Smooth muscle cell (in vitro differentiated cells): ENCODE results near the gene DGLUCY. TPM values are rescaled to one million over a fixed set of nuclear protein-coding genes. Genes with fewer than 3 reads are reported as not detected.
"Not testable (repeated sequence)": the region's sequence is repeated elsewhere in the genome, so short reads cannot be mapped to it uniquely, and the experiment has no call there.

Source experiments
- DNase-seq: peaks from one replicate; lab custom pipeline; 2025; ENCODE audit not compliant: unreplicated experiment; lab: John Stamatoyannopoulos, UW
- H2AFZ ChIP-seq: fragments of 200-600 bp; sonication (generic); 2 replicates; pipeline ENCODE4 v1.6.0; 2016; ENCODE audit warnings: antibody characterized with exemption, low read depth, mild to moderate bottlenecking
- H3F3A ChIP-seq: fragments of 200-600 bp; sonication (generic); 2 replicates; pipeline ENCODE4 v1.6.0; 2017; ENCODE audit warnings: antibody characterized with exemption, low read depth
- H3K27ac ChIP-seq: fragments of 200-600 bp; sonication (generic); 2 replicates; pipeline ENCODE4 v1.5.1; 2016; ENCODE audit warnings: low read depth, mild to moderate bottlenecking
- H3K27me3 ChIP-seq: fragments of 200-600 bp; sonication (generic); 2 replicates; pipeline ENCODE4 v1.6.1; 2016; ENCODE audit warnings: low read depth, mild to moderate bottlenecking
- H3K36me3 ChIP-seq: fragments of 200-600 bp; sonication (generic); 2 replicates; pipeline ENCODE4 v1.5.1; 2016; ENCODE audit warnings: low read depth
- H3K4me1 ChIP-seq: fragments of 200-600 bp; sonication (generic); 2 replicates; pipeline ENCODE4 v1.5.1; 2016; ENCODE audit warnings: low read depth
- H3K4me2 ChIP-seq: fragments of 200-600 bp; sonication (generic); 2 replicates; pipeline ENCODE4 v1.6.0; 2016; ENCODE audit warnings: mild to moderate bottlenecking
- H3K4me3 ChIP-seq: fragments of 200-600 bp; sonication (generic); 2 replicates; pipeline ENCODE4 v1.5.1; 2016; ENCODE audit warnings: mild to moderate bottlenecking
- H3K79me2 ChIP-seq: fragments of 200-600 bp; sonication (generic); 2 replicates; pipeline ENCODE4 v1.6.0; 2016; ENCODE audit warnings: low read depth, mild to moderate bottlenecking
- H3K9ac ChIP-seq: fragments of 200-600 bp; sonication (generic); 2 replicates; pipeline ENCODE4 v1.6.0; 2016; ENCODE audit warnings: low read depth
- H3K9me3 ChIP-seq: fragments of 200-600 bp; sonication (generic); replicated peaks from 2 replicates; pipeline ENCODE4 v1.5.1; 2016; ENCODE audit warnings: low read depth
- H4K20me1 ChIP-seq: fragments of 200-600 bp; sonication (generic); 2 replicates; pipeline ENCODE4 v1.6.0; 2016; ENCODE audit warnings: low read depth
- WGBS: methylation state at CpG from one replicate; pipeline ENCODE4 v1.1.7; 2016; ENCODE audit warnings: low lambda C conversion rate; 5-methylcytosine and 5-hydroxymethylcytosine counted together
- polyA plus RNA-seq: library from polyadenylated mRNA; unstranded; fragments of >200 nt; fragmentation: Nextera tagmentation; extraction: Ambion mirVana; gene quantifications from 2 replicates; pipeline ENCODE4 v1.2.1, GENCODE V29; 2016
- total RNA-seq: library from RNA; depleted of rRNA; stranded (reverse); fragments of >200 nt; gene quantifications from 2 replicates; pipeline ENCODE4 v1.2.3, GENCODE V29; 2014
- TF ChIP-seq, protein P1 (sequence below): fragments of 200-600 bp; sonication (generic); IDR thresholded peaks from 2 replicates; pipeline ENCODE4 v1.5.1; 2017; ENCODE audit warnings: borderline replicate concordance, mild to moderate bottlenecking, antibody characterized with exemption; ENCODE audit not compliant: insufficient read depth, poor library complexity, severe bottlenecking

DGLUCY gene
- total and polyA plus RNA-seq, 2 experiments from 2014 or later, result 9.7 to 11.3 TPM

DNA sequence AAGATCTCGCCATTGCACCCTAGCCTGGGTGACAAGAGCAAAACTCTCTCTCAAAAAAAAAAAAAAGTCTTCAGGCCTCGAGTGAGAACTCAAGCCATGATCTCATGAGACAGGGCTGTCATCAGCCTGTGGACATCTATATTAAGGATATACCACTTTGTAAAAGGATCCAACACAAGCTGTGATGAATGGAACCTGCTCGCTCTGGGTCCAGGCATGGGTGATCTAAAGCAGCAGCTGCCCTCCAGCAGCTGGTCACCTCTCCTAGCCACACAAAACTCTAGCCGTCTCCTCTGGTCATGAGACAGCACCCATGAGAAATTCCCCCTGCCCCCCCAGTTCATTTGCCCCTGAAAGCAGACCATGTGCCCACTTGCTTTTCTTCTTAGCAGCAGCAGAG, 19.1 kb upstream of the DGLUCY start:
- Histone ChIP-seq H3K9me3 (no peaks in the 10 kb centered on the region), H3K79me2 (no peaks in the 10 kb centered on the region), H4K20me1 (no peaks in the 10 kb centered on the region), H3K27me3 (peaks cover 22% of the 10 kb centered on the region), H3K4me2 (no peak overlapping the region), H3K36me3 (no peaks in the 10 kb centered on the region), H3K4me3 (no peak overlapping the region), H3K9ac (no peak overlapping the region), H2AFZ (no peak overlapping the region), H3F3A (no peaks in the 10 kb centered on the region), H3K27ac (no peak overlapping the region), H3K4me1 (no peaks in the 10 kb centered on the region)
- DNase-seq, result no peak
- WGBS, result 94% methylated on average over 4 of the region's 4 CpGs
- TF ChIP-seq, protein P1, sequence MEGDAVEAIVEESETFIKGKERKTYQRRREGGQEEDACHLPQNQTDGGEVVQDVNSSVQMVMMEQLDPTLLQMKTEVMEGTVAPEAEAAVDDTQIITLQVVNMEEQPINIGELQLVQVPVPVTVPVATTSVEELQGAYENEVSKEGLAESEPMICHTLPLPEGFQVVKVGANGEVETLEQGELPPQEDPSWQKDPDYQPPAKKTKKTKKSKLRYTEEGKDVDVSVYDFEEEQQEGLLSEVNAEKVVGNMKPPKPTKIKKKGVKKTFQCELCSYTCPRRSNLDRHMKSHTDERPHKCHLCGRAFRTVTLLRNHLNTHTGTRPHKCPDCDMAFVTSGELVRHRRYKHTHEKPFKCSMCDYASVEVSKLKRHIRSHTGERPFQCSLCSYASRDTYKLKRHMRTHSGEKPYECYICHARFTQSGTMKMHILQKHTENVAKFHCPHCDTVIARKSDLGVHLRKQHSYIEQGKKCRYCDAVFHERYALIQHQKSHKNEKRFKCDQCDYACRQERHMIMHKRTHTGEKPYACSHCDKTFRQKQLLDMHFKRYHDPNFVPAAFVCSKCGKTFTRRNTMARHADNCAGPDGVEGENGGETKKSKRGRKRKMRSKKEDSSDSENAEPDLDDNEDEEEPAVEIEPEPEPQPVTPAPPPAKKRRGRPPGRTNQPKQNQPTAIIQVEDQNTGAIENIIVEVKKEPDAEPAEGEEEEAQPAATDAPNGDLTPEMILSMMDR, result no peak

DNA sequence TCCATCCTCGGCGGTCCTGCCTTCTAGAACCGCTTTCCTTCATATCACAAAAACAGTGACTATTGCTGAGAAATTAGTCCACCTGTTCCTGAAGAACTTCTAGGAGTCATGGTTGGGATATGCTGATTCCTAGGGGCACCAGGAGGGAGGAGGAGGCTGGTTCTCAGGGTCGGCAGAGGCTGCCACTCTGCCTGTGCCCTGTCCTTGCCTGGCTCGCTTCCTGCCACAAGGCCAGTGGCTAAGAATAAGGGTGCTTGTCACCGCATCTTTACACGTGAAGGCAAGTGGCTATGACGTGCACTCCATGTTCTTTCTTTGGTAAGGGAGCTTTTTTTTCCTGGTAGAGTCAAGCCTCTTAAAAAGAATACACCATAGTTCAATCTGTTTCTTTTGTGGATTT, 18.7 kb upstream of the DGLUCY start:
- H2AFZ ChIP-seq, result no peak overlapping the region
- 90% methylated on average over 8 of the region's 8 CpGs for WGBS
- no peak overlapping the region for H3K4me2 ChIP-seq

DNA sequence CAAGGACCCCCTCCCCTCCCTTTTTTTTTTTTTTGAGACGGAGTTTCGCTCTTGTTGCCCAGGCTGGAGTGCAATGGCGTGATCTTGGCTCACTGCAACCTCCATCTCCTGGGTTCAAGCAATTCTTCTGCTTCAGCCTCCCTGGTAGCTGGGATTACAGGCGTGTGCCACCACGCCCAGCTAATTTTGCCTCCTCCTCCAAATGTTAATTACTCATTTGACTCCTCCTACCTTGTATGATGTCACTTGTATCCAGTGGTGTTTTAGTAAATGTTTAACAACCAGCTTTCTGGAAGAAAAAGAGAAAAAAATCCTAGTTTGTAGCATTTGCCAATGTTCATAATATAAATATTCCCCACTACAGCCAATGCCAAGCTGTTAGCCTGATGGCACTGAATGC, 16.2 kb upstream of the DGLUCY start:
- not testable (repeated sequence) for H3F3A ChIP-seq, H2AFZ ChIP-seq, H4K20me1 ChIP-seq, DNase-seq, H3K4me1 ChIP-seq, H3K27ac ChIP-seq, H3K4me2 ChIP-seq, H3K79me2 ChIP-seq, H3K9ac ChIP-seq, H3K9me3 ChIP-seq, H3K36me3 ChIP-seq, H3K4me3 ChIP-seq, H3K27me3 ChIP-seq
- WGBS, result 93% methylated on average over 5 of the region's 5 CpGs

More for the DNA sequence above, 18.7 kb upstream of the DGLUCY start:
- H3K27ac ChIP-seq, result no peak overlapping the region
- H3F3A ChIP-seq, result no peaks in the 10 kb centered on the region
- H3K36me3 ChIP-seq, result no peaks in the 10 kb centered on the region
- no peaks in the 10 kb centered on the region for H4K20me1 ChIP-seq
- TF ChIP-seq, protein P1, result no peak
- DNase-seq, result no peak
- no peaks in the 10 kb centered on the region for H3K4me1 ChIP-seq
- no peaks in the 10 kb centered on the region for H3K9me3 ChIP-seq
- H3K4me3 ChIP-seq, result no peak overlapping the region
- H3K79me2 ChIP-seq, result no peaks in the 10 kb centered on the region
- H3K27me3 ChIP-seq, result peaks cover 22% of the 10 kb centered on the region
- no peak overlapping the region for H3K9ac ChIP-seq

DNA sequence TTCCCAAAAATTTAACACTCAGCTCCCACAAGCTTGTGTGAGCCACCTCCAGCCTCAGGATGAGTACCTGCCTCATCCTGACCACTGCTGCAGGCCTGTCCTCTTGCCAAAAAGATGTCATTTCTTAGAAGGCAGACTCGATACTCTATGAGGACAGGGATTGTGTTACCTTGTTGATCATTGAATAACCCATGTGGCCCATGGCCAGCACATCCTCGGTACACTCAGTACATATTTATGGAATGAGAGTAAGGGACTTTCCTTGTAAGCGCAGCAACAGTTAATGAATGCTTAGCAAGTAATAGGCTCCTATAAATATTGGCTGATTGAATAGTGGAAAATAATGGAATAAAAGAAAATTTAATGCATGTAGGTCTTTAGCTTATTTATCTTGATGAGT, 15.3 kb upstream of the DGLUCY start:
- 91% methylated on average over 3 of the region's 3 CpGs for WGBS
- H3K27ac ChIP-seq, result no peak overlapping the region
- peaks cover 9% of the 10 kb centered on the region for H3K27me3 ChIP-seq
- no peak overlapping the region for H2AFZ ChIP-seq
- H3K4me3 ChIP-seq, result no peak overlapping the region
- no peaks in the 10 kb centered on the region for H3K9me3 ChIP-seq
- H3K36me3 ChIP-seq, result no peaks in the 10 kb centered on the region
- no peak overlapping the region for H3K9ac ChIP-seq
- no peaks in the 10 kb centered on the region for H4K20me1 ChIP-seq
- no peaks in the 10 kb centered on the region for H3K79me2 ChIP-seq
- no peaks in the 10 kb centered on the region for H3F3A ChIP-seq
- TF ChIP-seq, protein P1, result no peak
- DNase-seq, result no peak
- H3K4me1 ChIP-seq, result no peaks in the 10 kb centered on the region
- no peak overlapping the region for H3K4me2 ChIP-seq
